ENCODE measurements around the gene CIBAR2.

Gene CIBAR2

DNA sequence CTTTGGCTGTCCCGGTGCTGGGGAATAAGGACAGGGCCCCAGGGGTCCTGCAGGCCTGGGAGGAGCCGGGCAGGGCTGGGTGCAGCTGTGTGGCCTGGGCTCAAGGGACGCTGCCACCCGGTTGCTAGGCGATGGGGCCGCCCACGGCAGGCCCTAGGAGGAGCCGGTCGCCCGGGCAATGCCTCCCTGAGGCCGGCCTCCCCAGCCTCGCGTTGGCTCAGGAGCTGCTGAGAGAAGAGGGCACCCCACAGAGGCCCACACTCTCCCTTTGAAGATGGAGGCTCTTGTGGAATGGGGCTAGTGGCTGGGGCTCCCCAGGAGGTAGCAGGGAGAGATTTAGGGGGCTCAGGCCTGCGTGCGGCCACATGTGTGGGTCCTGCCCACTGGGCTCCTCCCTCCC is at the start of gene CIBAR2:
TSS of gene CIBAR2 (minus strand) at position 109 of the 400 bp plus-strand sequence. CDS start 120 bp downstream, outside the sequence.
- DNase-seq (ENCODE audit: low spot score): no peak

GRCh38 chr16:85159179-85159980 is 47.1 kb upstream of the CIBAR2 start:
- no peak for DNase-seq (ENCODE audit: low spot score)

GRCh38 chr16:85158743-85159178 is 46.5 kb upstream of the CIBAR2 start:
- DNase-seq (ENCODE audit: low spot score): no peak

- no peak for DNase-seq (ENCODE audit: low spot score)
Measured at GRCh38 chr16:85157813-85158742, 45.8 kb upstream of the CIBAR2 start.

GRCh38 chr16:85157372-85157771 is 45.1 kb upstream of the CIBAR2 start:
- no peak for DNase-seq (ENCODE audit: low spot score)

DNA sequence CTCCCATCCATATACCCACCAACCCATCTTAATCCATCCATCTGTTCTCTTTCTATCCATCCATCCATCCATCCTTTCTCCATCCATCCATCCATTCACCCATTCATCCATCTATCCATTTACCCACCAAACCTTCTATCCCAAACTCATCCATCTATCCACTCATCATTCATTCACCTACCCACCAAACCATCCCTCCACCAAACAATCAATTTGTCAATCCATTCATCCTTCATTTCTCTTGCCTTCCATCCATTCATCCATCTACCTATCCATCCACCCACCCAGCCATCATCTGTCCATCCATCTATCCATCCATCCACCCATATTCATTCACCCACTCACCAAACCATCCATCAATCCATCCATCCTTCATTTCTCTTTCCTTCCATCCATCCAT is 44.6 kb upstream of the CIBAR2 start:
- no peak for DNase-seq (ENCODE audit: low spot score)

DNA sequence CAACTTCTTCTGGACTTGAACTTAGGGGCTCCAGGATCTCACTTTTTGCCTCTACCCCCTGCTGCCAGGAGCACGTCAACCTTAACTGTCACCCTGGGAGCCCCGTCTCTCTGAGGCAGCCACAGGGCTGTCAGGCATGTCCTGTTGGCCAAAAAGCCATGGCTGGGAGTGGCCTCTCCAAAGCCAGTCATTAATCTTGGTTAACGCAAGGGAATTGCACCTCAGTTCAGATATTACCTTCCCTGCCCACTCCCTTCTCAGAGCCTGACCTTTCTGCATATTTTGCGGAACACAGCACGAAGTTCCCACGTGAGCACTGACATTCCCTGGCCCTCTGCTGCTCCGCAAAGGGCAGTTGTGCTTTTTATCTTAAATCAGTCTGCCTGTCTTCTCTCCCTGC is 44.2 kb upstream of the CIBAR2 start:
- DNase-seq (ENCODE audit: low spot score): no peak

DNA sequence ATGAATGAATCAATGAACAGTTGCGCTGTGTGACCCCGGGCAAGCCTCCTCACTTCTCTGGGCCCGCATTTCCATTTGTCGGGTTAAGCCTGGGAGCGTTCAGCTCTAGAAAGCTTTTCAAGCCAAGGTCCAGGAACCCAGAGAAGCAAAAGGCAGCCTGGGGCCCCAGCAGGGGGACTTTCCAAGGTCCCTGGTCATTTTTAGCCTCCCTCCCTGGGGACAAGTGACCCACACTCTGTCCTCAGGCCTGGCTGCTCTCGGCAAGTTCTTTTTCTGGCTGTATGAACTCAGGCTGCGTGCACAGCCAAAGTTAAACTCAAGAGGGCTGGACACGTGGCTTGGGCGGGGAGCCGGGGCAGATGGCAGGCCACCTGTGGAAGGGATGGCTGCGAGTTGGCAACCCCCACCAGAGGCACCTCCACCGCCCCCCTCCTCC is 41.4 kb upstream of the CIBAR2 start:
- DNase-seq (ENCODE audit: low spot score): no peak

DNA sequence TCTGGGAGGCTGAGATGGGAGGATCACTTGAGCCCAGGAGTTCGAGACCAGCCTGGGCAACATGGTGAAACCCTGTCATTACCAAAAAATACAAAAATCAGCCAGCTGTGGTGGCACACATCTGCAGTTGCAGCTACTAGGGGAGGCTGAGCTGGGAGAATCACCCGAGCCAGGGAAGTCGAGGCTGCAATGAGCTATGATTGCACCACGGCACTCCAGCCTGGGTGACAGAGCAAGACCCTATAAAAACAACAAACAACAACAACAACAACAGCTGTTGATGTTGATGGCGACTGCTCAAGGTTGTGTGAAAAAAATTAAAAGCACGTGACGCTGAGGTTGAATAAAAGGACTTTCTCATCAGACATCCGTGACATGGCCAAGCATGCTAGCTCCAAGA is 40.8 kb upstream of the CIBAR2 start:
- DNase-seq (ENCODE audit: low spot score): no peak

GRCh38 chr16:85152414-85153030 is 40.2 kb upstream of the CIBAR2 start:
- DNase-seq (ENCODE audit: low spot score): no peak

DNA sequence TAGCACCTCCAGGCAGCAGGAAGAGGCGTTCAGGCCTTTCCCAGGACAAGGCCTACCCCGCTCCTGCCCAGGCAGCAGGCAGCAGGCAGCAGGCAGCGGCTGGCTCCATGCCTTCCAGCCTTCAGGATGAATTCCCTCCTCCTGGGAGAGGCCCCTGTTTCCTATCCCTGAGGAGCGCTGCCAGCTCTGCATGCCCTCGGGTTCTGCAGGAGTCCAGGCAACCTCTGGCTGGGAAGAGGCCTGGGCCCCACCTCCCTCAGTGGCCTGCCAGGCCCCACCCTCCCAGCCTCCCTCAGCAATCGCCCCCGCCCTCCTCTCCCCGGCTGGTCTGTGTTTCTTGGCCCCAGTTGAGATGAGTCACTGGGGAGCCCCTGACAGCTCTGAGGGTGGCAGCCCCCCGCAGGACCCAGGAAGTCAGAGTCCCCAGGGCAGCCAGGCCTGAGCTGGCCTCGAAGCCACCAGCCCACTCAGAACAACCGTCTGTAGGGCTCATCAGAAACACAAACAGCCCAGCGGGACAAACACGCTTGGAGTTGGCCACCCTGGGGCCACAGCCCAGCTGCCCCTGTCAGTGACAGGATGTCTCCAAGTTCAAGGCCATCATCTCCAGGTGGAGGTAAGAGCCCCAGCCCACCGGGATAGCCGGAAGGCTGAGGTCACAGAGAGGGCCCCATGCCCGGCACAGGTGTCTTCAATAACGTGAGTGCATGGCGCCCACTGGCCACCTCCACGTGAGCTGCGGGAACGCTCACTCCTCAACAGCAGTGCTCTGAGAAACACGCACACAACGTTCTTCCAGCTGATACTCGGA is 39.5 kb upstream of the CIBAR2 start:
- DNase-seq (ENCODE audit: low spot score): no peak

- DNase-seq (ENCODE audit: low spot score): no peak
Measured at GRCh38 chr16:85151079-85151602, 38.9 kb upstream of the CIBAR2 start.

DNA sequence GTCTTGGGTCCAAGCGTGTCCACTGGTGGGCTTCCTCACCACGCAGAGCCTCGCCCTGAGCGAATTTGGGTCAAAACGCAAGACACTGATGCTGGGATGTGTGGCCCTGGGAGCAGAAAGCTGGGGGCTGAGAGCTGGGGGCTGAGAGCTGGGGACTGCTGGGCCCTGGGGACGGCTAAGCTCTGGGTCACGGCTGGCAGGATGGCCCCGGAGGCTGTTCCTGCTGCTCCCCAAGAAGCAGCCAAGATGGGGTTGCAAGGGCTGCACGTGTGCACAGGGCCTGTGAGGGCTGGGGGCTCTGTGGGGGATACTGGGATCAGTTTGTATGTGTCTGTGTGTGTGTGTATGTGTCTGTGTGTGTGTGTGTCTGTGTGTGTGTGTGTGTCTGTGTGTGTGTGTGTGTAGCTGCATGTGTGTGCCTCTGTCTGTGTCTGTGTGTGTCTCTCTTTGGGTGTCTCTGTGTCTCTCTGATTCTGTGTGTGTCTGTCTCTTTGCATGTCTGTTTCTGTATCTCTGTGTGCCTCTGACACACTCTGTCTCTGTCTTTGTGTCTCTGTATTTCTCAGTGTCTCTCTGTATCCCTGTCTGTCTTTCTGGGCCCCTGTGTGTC is 38.2 kb upstream of the CIBAR2 start:
- DNase-seq (ENCODE audit: low spot score): no peak

GRCh38 chr16:85149776-85150175 is 37.5 kb upstream of the CIBAR2 start:
- DNase-seq (ENCODE audit: low spot score): no peak

- DNase-seq (ENCODE audit: low spot score): no peak
Measured at GRCh38 chr16:85148931-85149330, 36.7 kb upstream of the CIBAR2 start.

DNA sequence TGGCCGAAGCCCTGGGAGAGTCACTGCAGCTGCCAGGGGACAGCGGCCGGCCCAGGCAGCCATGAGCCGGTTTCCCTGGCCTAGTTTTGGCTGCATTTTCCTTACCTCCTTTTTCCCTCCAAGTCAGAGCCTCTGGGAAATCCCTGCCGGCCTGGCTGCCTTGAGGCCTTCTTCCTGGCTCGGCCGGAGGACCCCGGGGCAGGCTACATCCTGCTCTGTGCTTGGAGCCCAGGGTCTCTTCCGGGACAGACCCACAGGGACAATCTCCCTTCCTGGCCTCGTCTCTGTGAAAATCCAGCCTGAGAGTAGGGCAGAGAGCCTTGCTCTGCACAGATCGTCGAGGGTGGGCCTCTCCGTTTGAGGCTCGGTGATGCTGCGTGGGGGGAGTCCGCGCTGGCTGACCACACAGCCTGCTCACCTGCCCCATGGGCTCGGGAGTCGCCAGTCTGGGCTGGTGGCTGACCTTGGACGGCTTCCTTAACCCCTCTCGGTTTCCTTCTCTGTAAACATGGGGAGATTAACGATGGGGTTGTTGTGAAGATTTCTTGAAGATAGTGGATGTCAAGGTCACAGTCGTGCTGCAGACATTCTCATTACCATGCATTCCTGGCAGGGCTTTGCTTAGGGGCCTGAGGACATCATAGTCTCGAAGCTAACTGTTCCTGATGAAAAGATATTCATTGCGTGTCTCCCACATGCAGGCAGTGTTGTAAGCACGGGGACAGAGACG is 34.8 kb upstream of the CIBAR2 start:
- no peak for DNase-seq (ENCODE audit: low spot score)

DNA sequence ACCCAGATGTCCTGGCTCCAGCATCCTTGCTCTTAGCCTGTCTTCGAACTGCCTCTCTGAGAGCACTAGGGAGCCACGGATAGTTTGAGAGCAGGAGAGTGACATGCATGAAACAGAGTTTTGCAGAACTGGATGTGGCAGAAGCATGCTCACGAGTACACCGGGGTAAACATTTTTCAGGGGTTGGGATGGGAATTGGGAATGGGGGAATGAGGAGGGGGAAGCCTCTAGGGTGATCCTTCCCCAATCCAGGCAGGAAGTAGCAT is 34.2 kb upstream of the CIBAR2 start:
- no peak for DNase-seq (ENCODE audit: low spot score)

DNA sequence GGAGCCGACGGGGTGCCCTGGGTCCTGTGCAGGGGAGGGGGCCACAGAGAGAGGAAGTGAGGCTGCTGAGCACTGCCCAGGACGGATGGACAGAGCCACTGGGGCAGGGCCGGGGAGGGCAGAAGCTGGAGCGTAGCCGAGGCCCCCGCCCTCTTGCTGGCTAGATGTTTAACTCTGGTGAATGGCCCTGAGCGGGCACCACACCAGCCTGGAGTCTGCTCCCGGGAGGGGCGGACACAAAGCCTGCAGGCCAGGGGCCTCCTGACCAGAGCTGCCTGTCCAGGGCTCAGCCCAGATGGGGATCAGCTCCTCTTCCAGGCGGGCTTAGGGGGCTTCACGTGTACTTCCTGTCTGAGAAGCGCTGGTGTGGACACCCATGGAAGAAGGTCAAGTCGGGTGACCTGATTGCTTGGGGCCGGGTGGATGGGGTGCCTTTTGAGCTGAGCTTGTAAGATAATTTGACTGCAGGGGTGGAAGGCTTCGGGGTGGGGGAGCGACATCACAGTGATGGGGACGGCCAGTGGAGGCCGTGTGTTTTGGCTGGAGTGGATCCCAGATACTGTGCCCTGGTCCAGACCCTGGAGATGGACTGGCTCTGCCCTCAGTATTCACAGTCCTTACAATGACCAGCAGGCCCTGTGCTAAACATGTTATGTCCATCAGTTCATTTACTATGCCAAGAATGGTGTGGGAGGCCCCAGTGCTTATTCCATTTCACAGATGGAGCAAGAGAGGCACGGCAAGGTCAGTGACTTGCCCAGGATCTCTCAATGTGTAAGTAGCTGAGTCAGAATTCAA is 33.7 kb upstream of the CIBAR2 start:
- DNase-seq (ENCODE audit: low spot score): no peak

DNA sequence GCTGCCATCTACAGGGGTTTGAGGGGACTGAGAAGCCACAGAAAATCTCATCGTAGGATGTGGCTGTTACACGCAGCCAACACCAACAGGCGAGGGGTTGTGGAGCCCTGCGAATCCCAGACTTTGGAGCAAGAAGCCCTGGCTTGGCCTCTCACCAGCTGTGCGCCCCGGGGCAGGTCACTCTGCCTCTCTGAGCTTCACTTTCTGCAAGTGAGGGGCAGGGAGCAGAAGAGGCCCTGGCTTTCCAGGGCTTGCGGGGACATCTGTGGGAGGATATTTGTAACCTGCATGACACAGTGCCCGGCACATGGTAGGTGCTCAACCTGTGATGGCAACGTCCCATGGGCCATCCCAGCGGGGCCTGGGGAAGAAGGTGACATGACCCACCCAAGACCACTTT is 32.9 kb upstream of the CIBAR2 start:
- no peak for DNase-seq (ENCODE audit: low spot score)
